ENCODE results near the gene TCF4. TPM values are rescaled to one million over a fixed set of nuclear protein-coding genes. Genes with fewer than 3 reads are reported as not detected.

Gene TCF4
- total and polyA plus RNA-seq, 4 donors, result 4.3 to 15.3 (median 11.5) TPM

DNA sequence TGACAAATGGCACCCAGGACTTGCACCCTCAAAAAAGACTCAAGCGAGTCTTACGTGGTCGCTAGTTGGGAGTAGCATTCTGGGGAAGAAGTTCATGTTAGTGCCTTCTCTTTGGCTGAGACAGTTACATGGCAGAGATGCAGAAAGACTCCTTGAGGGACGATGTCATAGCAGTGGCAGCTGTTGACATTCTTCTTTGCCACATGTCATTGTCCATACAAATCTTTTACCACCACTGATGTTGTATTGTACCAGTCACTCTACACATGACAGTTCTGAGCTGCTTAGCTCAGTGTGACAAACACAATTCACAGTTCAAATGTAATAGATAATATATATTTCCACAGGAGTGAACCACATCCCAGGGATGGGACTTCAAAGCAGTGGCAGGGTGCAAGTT, 197.1 kb downstream of the TCF4 start (continued):
- TF ChIP-seq, protein P1, sequence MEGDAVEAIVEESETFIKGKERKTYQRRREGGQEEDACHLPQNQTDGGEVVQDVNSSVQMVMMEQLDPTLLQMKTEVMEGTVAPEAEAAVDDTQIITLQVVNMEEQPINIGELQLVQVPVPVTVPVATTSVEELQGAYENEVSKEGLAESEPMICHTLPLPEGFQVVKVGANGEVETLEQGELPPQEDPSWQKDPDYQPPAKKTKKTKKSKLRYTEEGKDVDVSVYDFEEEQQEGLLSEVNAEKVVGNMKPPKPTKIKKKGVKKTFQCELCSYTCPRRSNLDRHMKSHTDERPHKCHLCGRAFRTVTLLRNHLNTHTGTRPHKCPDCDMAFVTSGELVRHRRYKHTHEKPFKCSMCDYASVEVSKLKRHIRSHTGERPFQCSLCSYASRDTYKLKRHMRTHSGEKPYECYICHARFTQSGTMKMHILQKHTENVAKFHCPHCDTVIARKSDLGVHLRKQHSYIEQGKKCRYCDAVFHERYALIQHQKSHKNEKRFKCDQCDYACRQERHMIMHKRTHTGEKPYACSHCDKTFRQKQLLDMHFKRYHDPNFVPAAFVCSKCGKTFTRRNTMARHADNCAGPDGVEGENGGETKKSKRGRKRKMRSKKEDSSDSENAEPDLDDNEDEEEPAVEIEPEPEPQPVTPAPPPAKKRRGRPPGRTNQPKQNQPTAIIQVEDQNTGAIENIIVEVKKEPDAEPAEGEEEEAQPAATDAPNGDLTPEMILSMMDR (IDR thresholded peaks at IDR 0.05; ENCODE audit: low read depth, low read length, missing input control), result no peak
- TF ChIP-seq EGR1 (IDR thresholded peaks at IDR 0.05; ENCODE audit: low read depth in 2 of 2) (no peak), HNF4A (conservative IDR thresholded peaks at IDR 0.05) (no peak), SP1 (IDR thresholded peaks at IDR 0.05) (no peak), RXRA (IDR thresholded peaks at IDR 0.05) (no peak), RAD21 (IDR thresholded peaks at IDR 0.05) (no peak), GABPA (IDR thresholded peaks at IDR 0.05 in 1 of 2, conservative IDR thresholded peaks at IDR 0.05 in 1 of 2) (no peak)

DNA sequence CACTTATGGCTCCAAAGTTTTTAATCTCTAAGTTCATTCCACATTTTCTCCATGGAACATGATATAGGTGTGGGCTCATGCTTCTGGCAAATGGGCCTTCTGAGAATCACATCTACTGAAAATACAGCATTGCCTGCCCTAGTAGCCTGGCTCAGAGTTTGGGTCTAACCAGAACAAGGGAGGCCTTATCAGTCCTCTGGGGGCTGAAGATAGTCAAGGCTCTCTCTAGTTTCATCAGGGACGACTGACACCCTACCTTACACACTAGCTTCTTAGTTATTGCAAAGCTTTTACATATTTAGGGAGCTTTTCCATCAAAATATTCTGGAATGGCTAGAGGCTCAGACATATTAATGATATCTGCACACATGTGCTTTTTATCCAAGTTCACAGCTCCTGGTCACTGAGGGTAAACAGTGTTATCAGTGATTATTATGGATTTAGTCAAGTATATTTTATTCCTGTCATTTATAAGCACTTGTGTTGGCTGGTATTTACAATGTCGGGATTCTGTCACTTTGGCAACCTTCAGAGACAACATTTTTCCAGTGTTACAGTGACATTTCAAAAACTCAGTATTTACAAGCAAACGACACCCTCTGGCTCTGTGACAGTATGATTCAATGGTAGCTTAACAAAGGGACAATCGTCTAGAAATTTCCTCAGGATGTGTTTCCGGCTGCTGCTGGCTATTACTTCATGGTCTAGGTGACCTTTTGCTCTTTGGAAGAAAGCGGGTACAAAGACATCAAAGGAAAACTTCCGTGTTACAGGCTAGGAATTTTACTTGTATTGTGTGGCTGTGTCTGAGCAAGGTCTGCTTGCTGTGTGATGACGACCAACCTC, 200.6 kb downstream of the TCF4 start:
- DNase-seq (ENCODE audit: low spot score), result no peak

DNA sequence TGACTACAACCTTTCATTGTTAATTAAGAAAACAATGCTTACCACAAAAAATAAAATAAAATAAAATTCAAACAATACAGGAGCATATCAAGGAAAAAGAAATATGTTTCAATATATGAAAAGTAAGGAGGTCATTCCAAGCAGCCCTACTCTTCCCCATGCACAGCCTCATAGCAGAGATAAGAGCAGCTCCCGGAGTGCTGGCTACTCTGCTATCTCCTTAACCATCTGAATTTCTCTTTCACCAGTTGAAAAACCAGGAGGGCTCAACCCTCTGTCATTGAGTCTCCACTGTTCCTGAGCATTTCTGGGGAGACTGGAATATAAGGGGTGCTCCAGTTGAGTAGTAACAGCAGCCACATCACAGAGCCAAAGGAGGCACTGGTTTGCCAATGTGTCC, 201.4 kb downstream of the TCF4 start:
- DNase-seq (ENCODE audit: low spot score), result no peak
- Histone ChIP-seq H3K9ac (ENCODE audit: low read depth in 1 of 2, low read length in 2 of 2) (no peak overlapping the region), H3K4me3 (ENCODE audit: low read depth in 1 of 3, low read length in 3 of 3) (no peak overlapping the region), H3K4me1 (ENCODE audit: control insufficient read depth in 4 of 4, insufficient read depth in 4 of 4, low read length in 3 of 4) (no peaks in the 10 kb centered on the region), H3K27me3 (ENCODE audit: control insufficient read depth in 4 of 4, insufficient read depth in 4 of 4, low read length in 3 of 4) (no peaks in the 10 kb centered on the region), H3K27ac (ENCODE audit: low read depth in 1 of 2, low read length in 2 of 2) (no peak overlapping the region), H3K36me3 (ENCODE audit: control insufficient read depth in 4 of 4, insufficient read depth in 3 of 4, low read depth in 1 of 4, low read length in 3 of 4) (no peaks in the 10 kb centered on the region), H3K9me3 (ENCODE audit: control insufficient read depth in 4 of 4, low read length in 3 of 4) (peaks cover 0 to 9% (median 0%) of the 10 kb centered on the region in 4 donors)
- WGBS, result 82% methylated on average over 1 of the region's 1 CpG
- TF ChIP-seq EGR1 (IDR thresholded peaks at IDR 0.05; ENCODE audit: low read depth in 2 of 2) (no peak), FOXA2 (IDR thresholded peaks at IDR 0.05) (no peak), HNF4A (conservative IDR thresholded peaks at IDR 0.05) (no peak), NR2F2 (IDR thresholded peaks at IDR 0.05) (no peak), HNF4G (IDR thresholded peaks at IDR 0.05) (no peak), TAF1 (conservative IDR thresholded peaks at IDR 0.05) (no peak), GABPA (IDR thresholded peaks at IDR 0.05 in 1 of 2, conservative IDR thresholded peaks at IDR 0.05 in 1 of 2) (no peak), JUND (IDR thresholded peaks at IDR 0.05) (no peak), YY1 (IDR thresholded peaks at IDR 0.05) (no peak), RAD21 (IDR thresholded peaks at IDR 0.05) (no peak), FOXA1 (IDR thresholded peaks at IDR 0.05) (no peak), RXRA (IDR thresholded peaks at IDR 0.05) (no peak)
- TF ChIP-seq, protein P2, sequence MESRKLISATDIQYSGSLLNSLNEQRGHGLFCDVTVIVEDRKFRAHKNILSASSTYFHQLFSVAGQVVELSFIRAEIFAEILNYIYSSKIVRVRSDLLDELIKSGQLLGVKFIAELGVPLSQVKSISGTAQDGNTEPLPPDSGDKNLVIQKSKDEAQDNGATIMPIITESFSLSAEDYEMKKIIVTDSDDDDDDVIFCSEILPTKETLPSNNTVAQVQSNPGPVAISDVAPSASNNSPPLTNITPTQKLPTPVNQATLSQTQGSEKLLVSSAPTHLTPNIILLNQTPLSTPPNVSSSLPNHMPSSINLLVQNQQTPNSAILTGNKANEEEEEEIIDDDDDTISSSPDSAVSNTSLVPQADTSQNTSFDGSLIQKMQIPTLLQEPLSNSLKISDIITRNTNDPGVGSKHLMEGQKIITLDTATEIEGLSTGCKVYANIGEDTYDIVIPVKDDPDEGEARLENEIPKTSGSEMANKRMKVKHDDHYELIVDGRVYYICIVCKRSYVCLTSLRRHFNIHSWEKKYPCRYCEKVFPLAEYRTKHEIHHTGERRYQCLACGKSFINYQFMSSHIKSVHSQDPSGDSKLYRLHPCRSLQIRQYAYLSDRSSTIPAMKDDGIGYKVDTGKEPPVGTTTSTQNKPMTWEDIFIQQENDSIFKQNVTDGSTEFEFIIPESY (IDR thresholded peaks at IDR 0.05), result no peak
- TF ChIP-seq, protein P3, sequence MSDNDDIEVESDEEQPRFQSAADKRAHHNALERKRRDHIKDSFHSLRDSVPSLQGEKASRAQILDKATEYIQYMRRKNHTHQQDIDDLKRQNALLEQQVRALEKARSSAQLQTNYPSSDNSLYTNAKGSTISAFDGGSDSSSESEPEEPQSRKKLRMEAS (IDR thresholded peaks at IDR 0.05), result no peak
- TF ChIP-seq, protein P1 (IDR thresholded peaks at IDR 0.05; ENCODE audit: low read depth, low read length, missing input control), result no peak
- TF ChIP-seq, protein P4, sequence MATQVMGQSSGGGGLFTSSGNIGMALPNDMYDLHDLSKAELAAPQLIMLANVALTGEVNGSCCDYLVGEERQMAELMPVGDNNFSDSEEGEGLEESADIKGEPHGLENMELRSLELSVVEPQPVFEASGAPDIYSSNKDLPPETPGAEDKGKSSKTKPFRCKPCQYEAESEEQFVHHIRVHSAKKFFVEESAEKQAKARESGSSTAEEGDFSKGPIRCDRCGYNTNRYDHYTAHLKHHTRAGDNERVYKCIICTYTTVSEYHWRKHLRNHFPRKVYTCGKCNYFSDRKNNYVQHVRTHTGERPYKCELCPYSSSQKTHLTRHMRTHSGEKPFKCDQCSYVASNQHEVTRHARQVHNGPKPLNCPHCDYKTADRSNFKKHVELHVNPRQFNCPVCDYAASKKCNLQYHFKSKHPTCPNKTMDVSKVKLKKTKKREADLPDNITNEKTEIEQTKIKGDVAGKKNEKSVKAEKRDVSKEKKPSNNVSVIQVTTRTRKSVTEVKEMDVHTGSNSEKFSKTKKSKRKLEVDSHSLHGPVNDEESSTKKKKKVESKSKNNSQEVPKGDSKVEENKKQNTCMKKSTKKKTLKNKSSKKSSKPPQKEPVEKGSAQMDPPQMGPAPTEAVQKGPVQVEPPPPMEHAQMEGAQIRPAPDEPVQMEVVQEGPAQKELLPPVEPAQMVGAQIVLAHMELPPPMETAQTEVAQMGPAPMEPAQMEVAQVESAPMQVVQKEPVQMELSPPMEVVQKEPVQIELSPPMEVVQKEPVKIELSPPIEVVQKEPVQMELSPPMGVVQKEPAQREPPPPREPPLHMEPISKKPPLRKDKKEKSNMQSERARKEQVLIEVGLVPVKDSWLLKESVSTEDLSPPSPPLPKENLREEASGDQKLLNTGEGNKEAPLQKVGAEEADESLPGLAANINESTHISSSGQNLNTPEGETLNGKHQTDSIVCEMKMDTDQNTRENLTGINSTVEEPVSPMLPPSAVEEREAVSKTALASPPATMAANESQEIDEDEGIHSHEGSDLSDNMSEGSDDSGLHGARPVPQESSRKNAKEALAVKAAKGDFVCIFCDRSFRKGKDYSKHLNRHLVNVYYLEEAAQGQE (IDR thresholded peaks at IDR 0.05), result no peak

More for the DNA sequence above, 200.6 kb downstream of the TCF4 start:
- peak overlapping the region in 1 of 2 donors; percentile 22 for H3K27ac ChIP-seq (ENCODE audit: low read depth in 1 of 2, low read length in 2 of 2)
- WGBS, result 61% methylated on average over 8 of the region's 8 CpGs
- TF ChIP-seq GABPA (IDR thresholded peaks at IDR 0.05 in 1 of 2, conservative IDR thresholded peaks at IDR 0.05 in 1 of 2), result peak in 1 of 2 donors; percentile 29
- peak in 1 of 2 donors; percentile 14 for TF ChIP-seq RXRA (IDR thresholded peaks at IDR 0.05)
- TF ChIP-seq SP1 (IDR thresholded peaks at IDR 0.05), result peak; percentile 27
- no peak for TF ChIP-seq HNF4A (conservative IDR thresholded peaks at IDR 0.05)
- TF ChIP-seq, protein P5, sequence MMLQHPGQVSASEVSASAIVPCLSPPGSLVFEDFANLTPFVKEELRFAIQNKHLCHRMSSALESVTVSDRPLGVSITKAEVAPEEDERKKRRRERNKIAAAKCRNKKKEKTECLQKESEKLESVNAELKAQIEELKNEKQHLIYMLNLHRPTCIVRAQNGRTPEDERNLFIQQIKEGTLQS (IDR thresholded peaks at IDR 0.05), result no peak
- TF ChIP-seq FOXA2 (IDR thresholded peaks at IDR 0.05), result no peak
- peak; percentile 97 for TF ChIP-seq NR2F2 (IDR thresholded peaks at IDR 0.05)
- TF ChIP-seq JUND (IDR thresholded peaks at IDR 0.05), result no peak
- peaks cover 0 to 6% (median 0%) of the 10 kb centered on the region in 4 donors for H3K9me3 ChIP-seq (ENCODE audit: control insufficient read depth in 4 of 4, low read length in 3 of 4)
- H3K9ac ChIP-seq (ENCODE audit: low read depth in 1 of 2, low read length in 2 of 2), result no peak overlapping the region
- H3K4me3 ChIP-seq (ENCODE audit: low read depth in 1 of 3, low read length in 3 of 3), result no peak overlapping the region
- no peaks in the 10 kb centered on the region for H3K4me1 ChIP-seq (ENCODE audit: control insufficient read depth in 4 of 4, insufficient read depth in 4 of 4, low read length in 3 of 4)
- no peaks in the 10 kb centered on the region for H3K36me3 ChIP-seq (ENCODE audit: control insufficient read depth in 4 of 4, insufficient read depth in 3 of 4, low read depth in 1 of 4, low read length in 3 of 4)
- H3K27me3 ChIP-seq (ENCODE audit: control insufficient read depth in 4 of 4, insufficient read depth in 4 of 4, low read length in 3 of 4), result no peaks in the 10 kb centered on the region
